ENCODE results near the gene ATG9A.

ATG9A gene

DNA sequence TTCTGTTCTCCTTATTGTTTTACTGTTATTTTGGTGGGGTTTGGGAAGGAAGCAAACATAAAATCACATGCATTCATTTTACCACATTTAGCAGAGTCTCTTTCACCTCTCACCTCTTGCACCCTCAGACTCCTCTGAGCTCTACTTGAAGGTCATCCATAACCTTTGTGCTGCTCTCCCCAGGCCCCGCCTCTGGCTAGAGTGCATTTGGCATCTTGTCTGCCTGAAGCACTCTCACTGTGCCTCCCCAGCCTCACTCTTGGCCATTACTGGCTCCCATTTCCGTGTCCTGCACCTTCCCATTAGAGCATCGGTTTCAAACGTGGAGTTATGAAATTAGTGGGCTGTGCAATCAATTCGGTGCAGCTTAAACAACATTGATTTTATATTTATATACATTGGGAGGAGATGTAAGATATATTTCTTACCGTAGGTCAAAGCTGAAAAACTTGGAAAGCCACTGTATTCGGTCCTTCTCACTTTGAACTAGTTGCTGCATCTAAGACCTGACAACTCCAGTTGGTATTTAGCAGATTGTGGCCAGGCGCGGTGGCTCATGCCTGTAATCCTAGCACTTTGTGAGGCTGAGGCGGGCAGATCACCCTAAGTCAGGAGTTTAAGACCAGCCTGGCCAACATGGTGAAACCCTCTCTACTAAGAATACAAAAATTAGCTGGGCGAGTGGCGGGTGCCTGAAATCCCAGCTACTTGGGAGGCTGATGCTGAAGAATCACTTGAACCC, 29.8 kb downstream of the ATG9A start:
- TF ChIP-seq PAX5 (IDR thresholded peaks at IDR 0.05; ENCODE audit: insufficient read depth, low read length, severe bottlenecking) (no peak), SPI1 (IDR thresholded peaks at IDR 0.05; ENCODE audit: low read depth, low read length) (no peak), TAF1 (IDR thresholded peaks at IDR 0.05; ENCODE audit: low read depth, low read length) (no peak), POLR2A (IDR thresholded peaks at IDR 0.05; ENCODE audit: low read depth, low read length) (no peak), POU2F2 (IDR thresholded peaks at IDR 0.05; ENCODE audit: low read depth, low read length) (no peak)
- FAIRE-seq (no peak), DNase-seq (ENCODE audit: insufficient read length, low spot score) (no peak)

DNA sequence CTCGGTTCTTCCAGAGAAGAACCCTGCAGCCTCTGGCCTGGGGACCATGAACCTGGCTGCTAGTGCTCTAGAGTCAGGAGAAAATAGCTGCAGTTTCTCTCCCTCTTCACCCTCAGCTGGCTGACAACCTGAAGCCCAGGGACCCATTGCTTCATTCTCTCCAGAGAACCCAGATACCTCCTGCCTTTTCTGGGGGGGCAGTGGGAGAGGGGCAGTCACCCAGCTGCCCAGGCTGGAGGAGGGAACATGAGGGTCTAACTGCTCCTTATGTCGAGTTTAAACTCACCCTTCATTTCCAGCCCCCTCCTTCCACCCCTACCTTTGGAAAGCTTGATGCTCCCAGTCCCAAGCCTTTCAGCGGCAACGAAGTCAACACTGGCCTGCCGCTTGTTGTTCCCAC, 30.5 kb downstream of the ATG9A start:
- DNase-seq (ENCODE audit: insufficient read length, low spot score), result no peak
- no peak for FAIRE-seq
- no peak for TF ChIP-seq TAF1 (IDR thresholded peaks at IDR 0.05; ENCODE audit: low read depth, low read length)
- no peak for TF ChIP-seq POLR2AphosphoS5 (IDR thresholded peaks at IDR 0.05; ENCODE audit: low read depth, low read length)
- TF ChIP-seq PAX5 (IDR thresholded peaks at IDR 0.05; ENCODE audit: insufficient read depth, low read length, severe bottlenecking), result no peak
- TF ChIP-seq SPI1 (IDR thresholded peaks at IDR 0.05; ENCODE audit: low read depth, low read length), result no peak
- TF ChIP-seq POU2F2 (IDR thresholded peaks at IDR 0.05; ENCODE audit: low read depth, low read length), result no peak
- no peak for TF ChIP-seq POLR2A (IDR thresholded peaks at IDR 0.05; ENCODE audit: low read depth, low read length)

DNA sequence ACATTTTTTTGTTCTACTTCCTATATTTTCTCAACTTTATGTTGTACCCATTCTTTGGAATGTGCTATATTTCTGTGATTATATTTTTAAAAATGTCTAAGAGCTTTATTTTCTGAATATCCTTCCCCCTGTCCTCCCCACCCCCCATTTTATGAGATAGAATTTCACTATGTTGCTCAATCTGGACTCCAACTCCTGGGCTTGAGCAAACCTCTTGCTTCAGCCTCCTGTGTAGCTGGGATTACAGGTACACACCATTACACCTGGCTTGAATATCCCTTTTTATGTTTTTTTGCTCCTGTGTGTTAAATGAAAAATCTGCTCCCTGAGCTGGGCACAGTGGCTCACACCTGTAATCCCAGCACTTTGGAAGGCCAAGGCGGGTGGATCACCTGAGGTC, 32.0 kb downstream of the ATG9A start:
- TF ChIP-seq POLR2AphosphoS5 (IDR thresholded peaks at IDR 0.05; ENCODE audit: low read depth, low read length), result no peak
- no peak for TF ChIP-seq SPI1 (IDR thresholded peaks at IDR 0.05; ENCODE audit: low read depth, low read length)
- TF ChIP-seq POU2F2 (IDR thresholded peaks at IDR 0.05; ENCODE audit: low read depth, low read length), result no peak
- no peak for TF ChIP-seq TAF1 (IDR thresholded peaks at IDR 0.05; ENCODE audit: low read depth, low read length)
- no peak for TF ChIP-seq POLR2A (IDR thresholded peaks at IDR 0.05; ENCODE audit: low read depth, low read length)
- no peak for FAIRE-seq
- no peak for DNase-seq (ENCODE audit: insufficient read length, low spot score)

DNA sequence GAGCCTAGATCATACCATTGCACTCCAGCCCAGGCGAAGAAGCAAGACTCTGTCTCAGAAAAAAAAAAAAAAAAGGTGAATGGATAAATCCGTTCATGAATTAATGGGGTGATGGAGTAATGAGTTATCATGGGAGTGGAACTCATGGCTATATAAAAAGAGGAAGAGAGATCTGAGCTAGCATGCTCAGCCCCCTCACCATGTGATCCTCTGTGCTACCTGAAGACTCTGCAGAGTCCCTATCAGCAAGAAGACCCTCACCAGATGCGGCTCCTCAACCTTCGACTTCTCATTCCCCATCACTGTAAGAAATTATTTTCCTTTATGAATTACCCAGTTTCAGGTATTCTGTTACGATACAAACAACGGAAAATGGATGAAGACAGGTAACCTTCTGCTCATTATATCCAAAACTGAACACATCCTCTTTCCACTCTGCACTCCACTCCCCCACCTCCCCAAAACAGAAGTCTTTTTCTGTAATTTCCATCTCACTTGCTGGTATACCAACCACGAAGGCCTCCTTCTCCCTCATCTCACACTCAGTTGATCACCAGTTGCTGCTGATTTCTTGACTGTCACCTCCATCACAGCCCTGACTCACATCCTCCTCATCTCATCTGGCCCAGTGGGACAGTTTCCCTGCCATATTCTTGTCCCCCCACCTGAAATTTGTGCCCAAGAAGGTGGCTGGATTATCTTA, 42.5 kb downstream of the ATG9A start:
- TF ChIP-seq SPI1 (IDR thresholded peaks at IDR 0.05; ENCODE audit: low read depth, low read length) (peak; percentile 75), PAX5 (IDR thresholded peaks at IDR 0.05; ENCODE audit: insufficient read depth, low read length, severe bottlenecking) (no peak)
- FAIRE-seq, result peak; percentile 59
- DNase-seq (ENCODE audit: insufficient read length, low spot score), result no peak

DNA sequence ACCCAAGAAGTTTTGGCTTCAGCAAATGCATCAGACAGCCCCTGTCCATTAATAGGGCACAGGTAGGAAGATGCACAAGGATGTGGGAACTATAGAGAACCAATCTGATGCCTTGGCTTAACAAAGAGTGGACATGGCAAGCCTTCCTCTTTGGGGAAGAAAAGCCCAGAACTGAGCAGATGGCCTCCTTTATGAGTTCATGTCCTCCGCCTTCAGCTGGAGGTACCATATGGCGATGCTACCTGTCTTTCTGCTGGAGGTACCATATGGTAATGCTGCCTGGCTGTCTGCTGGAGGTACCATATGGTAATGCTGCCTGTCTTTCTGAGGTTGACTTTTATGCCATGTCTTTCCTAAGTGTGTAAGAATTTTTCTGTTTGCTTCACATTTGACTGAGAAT, 45.3 kb downstream of the ATG9A start:
- no peak for DNase-seq (ENCODE audit: insufficient read length, low spot score)
- FAIRE-seq, result no peak
- TF ChIP-seq POU2F2 (IDR thresholded peaks at IDR 0.05; ENCODE audit: low read depth, low read length), result no peak
- TF ChIP-seq TAF1 (IDR thresholded peaks at IDR 0.05; ENCODE audit: low read depth, low read length), result no peak
- TF ChIP-seq SPI1 (IDR thresholded peaks at IDR 0.05; ENCODE audit: low read depth, low read length), result no peak
- TF ChIP-seq POLR2A (IDR thresholded peaks at IDR 0.05; ENCODE audit: low read depth, low read length), result no peak
- no peak for TF ChIP-seq POLR2AphosphoS5 (IDR thresholded peaks at IDR 0.05; ENCODE audit: low read depth, low read length)
- no peak for TF ChIP-seq PAX5 (IDR thresholded peaks at IDR 0.05; ENCODE audit: insufficient read depth, low read length, severe bottlenecking)

DNA sequence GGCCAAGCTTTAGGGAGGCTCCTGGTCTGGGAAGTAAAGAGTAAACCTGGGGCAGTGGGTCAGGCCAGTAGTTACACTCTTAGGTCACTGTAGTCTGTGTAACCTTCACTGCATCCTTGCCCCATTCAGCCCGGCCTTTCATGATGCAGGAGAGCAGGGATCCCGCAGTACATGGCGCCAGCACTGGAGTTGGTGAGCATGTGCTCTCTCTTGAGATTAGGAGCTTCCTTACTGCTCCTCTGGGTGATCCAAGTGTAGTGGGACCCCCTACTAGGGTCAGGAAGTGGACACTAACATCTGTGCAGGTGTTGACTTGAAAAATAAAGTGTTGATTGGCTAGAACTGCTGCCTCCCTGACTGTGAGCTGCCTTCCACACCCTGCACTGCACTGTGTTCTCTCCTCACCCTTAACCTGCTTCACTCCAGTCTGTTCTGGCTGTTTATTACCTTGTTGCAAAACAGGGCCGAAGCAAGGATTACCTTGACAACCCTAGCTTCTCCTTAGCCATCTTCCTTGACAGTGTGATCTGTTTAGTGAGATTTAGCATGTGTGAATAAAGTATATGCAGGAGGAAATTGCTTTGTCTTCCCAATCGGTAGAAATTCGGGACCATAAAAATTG, 46.2 kb downstream of the ATG9A start:
- FAIRE-seq (no peak), DNase-seq (ENCODE audit: insufficient read length, low spot score) (no peak)
- TF ChIP-seq POU2F2 (IDR thresholded peaks at IDR 0.05; ENCODE audit: low read depth, low read length), result no peak
- no peak for TF ChIP-seq POLR2AphosphoS5 (IDR thresholded peaks at IDR 0.05; ENCODE audit: low read depth, low read length)
- no peak for TF ChIP-seq PAX5 (IDR thresholded peaks at IDR 0.05; ENCODE audit: insufficient read depth, low read length, severe bottlenecking)
- TF ChIP-seq SPI1 (IDR thresholded peaks at IDR 0.05; ENCODE audit: low read depth, low read length), result no peak
- TF ChIP-seq TAF1 (IDR thresholded peaks at IDR 0.05; ENCODE audit: low read depth, low read length), result no peak
- no peak for TF ChIP-seq POLR2A (IDR thresholded peaks at IDR 0.05; ENCODE audit: low read depth, low read length)

DNA sequence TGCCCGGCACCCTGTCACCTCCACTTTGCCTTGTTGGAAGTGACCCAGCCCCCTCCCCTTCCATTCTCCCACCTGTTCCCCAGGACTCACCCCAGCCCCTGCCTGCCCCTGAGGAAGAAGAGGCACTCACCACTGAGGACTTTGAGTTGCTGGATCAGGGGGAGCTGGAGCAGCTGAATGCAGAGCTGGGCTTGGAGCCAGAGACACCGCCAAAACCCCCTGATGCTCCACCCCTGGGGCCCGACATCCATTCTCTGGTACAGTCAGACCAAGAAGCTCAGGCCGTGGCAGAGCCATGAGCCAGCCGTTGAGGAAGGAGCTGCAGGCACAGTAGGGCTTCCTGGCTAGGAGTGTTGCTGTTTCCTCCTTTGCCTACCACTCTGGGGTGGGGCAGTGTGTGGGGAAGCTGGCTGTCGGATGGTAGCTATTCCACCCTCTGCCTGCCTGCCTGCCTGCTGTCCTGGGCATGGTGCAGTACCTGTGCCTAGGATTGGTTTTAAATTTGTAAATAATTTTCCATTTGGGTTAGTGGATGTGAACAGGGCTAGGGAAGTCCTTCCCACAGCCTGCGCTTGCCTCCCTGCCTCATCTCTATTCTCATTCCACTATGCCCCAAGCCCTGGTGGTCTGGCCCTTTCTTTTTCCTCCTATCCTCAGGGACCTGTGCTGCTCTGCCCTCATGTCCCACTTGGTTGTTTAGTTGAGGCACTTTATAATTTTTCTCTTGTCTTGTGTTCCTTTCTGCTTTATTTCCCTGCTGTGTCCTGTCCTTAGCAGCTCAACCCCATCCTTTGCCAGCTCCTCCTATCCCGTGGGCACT, 46.9 kb downstream of the ATG9A start:
- no peak for TF ChIP-seq TAF1 (IDR thresholded peaks at IDR 0.05; ENCODE audit: low read depth, low read length)
- no peak for TF ChIP-seq POU2F2 (IDR thresholded peaks at IDR 0.05; ENCODE audit: low read depth, low read length)
- no peak for TF ChIP-seq SPI1 (IDR thresholded peaks at IDR 0.05; ENCODE audit: low read depth, low read length)
- no peak for TF ChIP-seq POLR2A (IDR thresholded peaks at IDR 0.05; ENCODE audit: low read depth, low read length)
- no peak for TF ChIP-seq PAX5 (IDR thresholded peaks at IDR 0.05; ENCODE audit: insufficient read depth, low read length, severe bottlenecking)
- FAIRE-seq (no peak), DNase-seq (ENCODE audit: insufficient read length, low spot score) (no peak)

DNA sequence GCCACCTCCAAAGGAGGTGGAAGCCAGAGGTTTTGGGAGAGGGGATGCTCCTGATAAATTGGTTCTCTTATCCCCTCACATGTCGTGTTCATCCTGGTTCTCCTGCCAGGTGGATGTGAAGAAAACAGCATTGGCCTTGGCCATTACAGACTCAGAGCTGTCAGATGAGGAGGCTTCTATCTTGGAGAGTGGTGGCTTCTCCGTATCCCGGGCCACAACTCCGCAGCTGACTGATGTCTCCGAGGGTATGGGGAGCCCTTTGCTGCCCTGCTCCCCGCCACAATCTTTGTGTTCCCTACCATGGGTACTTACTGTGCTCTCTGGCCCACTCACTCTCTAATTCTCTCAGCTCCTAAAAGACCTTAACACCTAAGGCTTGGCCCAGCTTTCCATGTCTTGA, 47.9 kb downstream of the ATG9A start:
- FAIRE-seq (no peak), DNase-seq (ENCODE audit: insufficient read length, low spot score) (no peak)
- TF ChIP-seq TAF1 (IDR thresholded peaks at IDR 0.05; ENCODE audit: low read depth, low read length) (no peak), POLR2AphosphoS5 (IDR thresholded peaks at IDR 0.05; ENCODE audit: low read depth, low read length) (no peak), PAX5 (IDR thresholded peaks at IDR 0.05; ENCODE audit: insufficient read depth, low read length, severe bottlenecking) (no peak), POU2F2 (IDR thresholded peaks at IDR 0.05; ENCODE audit: low read depth, low read length) (no peak), POLR2A (IDR thresholded peaks at IDR 0.05; ENCODE audit: low read depth, low read length) (no peak), SPI1 (IDR thresholded peaks at IDR 0.05; ENCODE audit: low read depth, low read length) (no peak)

DNA sequence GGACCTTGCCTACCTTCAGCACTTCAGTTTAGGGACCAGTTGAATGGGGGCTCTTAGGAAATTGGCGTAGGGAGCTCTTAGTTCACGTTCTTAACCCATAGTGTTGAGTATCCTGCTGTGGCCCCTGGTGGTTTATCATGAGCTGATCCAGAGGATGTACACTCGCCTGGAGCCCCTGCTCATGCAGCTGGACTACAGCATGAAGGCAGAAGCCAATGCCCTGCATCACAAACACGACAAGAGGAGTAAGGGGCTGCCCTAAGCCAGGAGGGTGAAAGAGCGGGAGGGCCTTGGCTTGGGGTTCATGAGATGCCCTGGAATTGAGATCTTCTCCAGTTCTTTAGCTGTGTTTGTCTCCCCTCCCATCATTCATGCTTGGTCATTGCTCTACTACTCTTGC, 48.5 kb downstream of the ATG9A start:
- DNase-seq (ENCODE audit: insufficient read length, low spot score) (no peak), FAIRE-seq (no peak)
- TF ChIP-seq SPI1 (IDR thresholded peaks at IDR 0.05; ENCODE audit: low read depth, low read length) (no peak), PAX5 (IDR thresholded peaks at IDR 0.05; ENCODE audit: insufficient read depth, low read length, severe bottlenecking) (no peak), POLR2A (IDR thresholded peaks at IDR 0.05; ENCODE audit: low read depth, low read length) (no peak), POU2F2 (IDR thresholded peaks at IDR 0.05; ENCODE audit: low read depth, low read length) (no peak), POLR2AphosphoS5 (IDR thresholded peaks at IDR 0.05; ENCODE audit: low read depth, low read length) (no peak), TAF1 (IDR thresholded peaks at IDR 0.05; ENCODE audit: low read depth, low read length) (no peak)

All from GM12891 (cell line).